Fibroblast of mammary gland (primary cell): ENCODE results near the gene AKR1B1.

Source experiments
- DNase-seq: peaks from one replicate; pipeline ENCODE4 v3.0.0-alpha.2; 2010; ENCODE audit warnings: low read depth
- H3K4me3 ChIP-seq: 2 replicates; pipeline ENCODE4 v1.5.1; 2011; ENCODE audit warnings: low read depth, mild to moderate bottlenecking, low read length, moderate library complexity; ENCODE audit not compliant: control insufficient read depth
- TF ChIP-seq, protein P1 (sequence below): conservative IDR thresholded peaks from 2 replicates; pipeline ENCODE4 v1.5.1; 2011; ENCODE audit warnings: low read depth, low read length, inconsistent platforms; ENCODE audit not compliant: control insufficient read depth, insufficient read depth

Gene AKR1B1

DNA sequence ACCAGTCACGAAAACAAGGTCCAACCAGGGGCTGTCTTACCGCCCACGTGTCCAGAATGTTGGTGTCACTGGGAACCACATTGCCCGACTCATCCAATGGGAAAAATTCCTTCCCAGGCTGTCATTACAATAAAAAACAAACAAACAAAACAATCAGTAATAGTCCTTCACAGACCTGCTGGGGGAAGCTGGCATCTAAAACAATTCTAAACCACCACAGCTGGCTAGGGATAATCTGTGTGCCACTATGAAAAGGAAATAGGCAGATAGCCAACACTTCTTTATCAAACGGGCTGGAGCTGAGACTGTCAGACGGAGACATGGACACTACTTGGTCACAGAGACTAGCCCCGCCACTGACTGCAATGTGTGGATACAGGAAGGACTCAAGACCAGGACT is 9.2 kb downstream of the AKR1B1 start:
- TF ChIP-seq, protein P1, sequence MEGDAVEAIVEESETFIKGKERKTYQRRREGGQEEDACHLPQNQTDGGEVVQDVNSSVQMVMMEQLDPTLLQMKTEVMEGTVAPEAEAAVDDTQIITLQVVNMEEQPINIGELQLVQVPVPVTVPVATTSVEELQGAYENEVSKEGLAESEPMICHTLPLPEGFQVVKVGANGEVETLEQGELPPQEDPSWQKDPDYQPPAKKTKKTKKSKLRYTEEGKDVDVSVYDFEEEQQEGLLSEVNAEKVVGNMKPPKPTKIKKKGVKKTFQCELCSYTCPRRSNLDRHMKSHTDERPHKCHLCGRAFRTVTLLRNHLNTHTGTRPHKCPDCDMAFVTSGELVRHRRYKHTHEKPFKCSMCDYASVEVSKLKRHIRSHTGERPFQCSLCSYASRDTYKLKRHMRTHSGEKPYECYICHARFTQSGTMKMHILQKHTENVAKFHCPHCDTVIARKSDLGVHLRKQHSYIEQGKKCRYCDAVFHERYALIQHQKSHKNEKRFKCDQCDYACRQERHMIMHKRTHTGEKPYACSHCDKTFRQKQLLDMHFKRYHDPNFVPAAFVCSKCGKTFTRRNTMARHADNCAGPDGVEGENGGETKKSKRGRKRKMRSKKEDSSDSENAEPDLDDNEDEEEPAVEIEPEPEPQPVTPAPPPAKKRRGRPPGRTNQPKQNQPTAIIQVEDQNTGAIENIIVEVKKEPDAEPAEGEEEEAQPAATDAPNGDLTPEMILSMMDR: no peak
- peak; percentile 60 for DNase-seq
- no peak overlapping the region for H3K4me3 ChIP-seq

DNA sequence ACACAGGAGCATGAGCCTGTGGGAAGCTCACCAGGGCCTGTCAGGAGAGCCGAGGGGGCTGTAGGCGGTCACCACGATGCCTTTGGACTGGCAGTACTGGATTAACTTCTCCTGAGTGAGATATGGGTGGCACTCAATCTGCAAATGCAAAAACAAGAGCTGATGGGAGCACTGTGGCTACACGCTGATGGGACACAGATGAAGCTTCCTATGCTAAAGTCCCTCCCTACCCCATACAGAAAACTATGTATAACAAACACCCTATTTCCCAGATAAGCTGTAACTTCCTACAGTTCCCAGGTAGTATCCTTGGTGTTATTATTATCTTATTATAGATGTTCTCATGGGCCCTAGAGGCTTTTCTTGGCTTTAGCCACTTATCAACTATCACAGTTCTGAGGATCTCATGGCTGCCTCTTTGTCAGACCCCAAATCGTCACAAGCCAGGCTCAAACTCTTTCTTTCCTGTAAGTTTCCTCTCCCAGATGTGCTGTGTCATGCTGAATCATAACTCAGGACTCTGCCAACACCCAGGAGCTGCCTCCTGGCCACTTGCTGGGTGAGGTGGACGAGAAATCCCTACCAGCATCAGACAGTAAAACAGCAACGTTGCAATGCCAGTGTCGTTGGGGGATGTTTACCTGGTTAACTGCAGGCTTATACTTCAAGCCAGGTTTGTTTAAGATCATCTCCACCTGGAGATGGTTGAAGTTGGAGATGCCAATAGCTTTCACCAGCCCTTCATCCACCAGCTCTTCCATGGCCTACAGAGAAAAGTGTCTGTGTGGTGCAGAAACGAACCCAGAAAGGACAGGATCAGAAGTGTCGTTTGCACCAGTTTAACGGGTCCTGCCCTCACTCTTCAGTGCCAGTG is 10.3 kb downstream of the AKR1B1 start:
- peak; percentile 95 for DNase-seq
- TF ChIP-seq, protein P1: no peak
- no peak overlapping the region for H3K4me3 ChIP-seq

- no peak for DNase-seq
- TF ChIP-seq, protein P1: no peak
- H3K4me3 ChIP-seq: no peak overlapping the region
Observed at GRCh38 chr7:134447383-134447782, 11.5 kb downstream of the AKR1B1 start.

- H3K4me3 ChIP-seq: no peak overlapping the region
- DNase-seq: no peak
- TF ChIP-seq, protein P1: no peak
Observed at GRCh38 chr7:134446923-134447322, 12.0 kb downstream of the AKR1B1 start.

DNA sequence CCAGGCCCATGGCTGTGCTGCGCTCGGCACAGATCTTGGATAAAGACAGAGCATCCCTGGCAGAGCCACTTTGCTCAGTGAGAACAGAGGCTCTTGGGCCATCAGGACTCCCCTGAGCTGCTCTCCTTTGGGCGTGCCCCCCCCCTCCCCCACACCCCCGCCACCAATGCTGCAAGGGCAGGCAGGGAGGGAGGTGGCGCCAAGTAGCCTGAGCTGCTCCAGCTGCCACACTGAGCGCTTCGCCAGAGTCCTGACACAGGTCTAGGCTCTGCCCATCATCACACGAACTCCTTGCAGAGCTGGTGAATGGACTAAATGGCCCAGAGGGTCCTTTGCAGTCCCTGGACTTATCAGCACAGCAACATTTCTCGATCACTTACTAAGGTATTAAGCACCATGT is 12.5 kb downstream of the AKR1B1 start:
- TF ChIP-seq, protein P1: no peak

GRCh38 chr7:134444961-134445315 is 14.0 kb downstream of the AKR1B1 start:
- no peak overlapping the region for H3K4me3 ChIP-seq
- TF ChIP-seq, protein P1: no peak
- no peak for DNase-seq

More for the DNA sequence above, 12.5 kb downstream of the AKR1B1 start:
- no peak for DNase-seq
- no peak overlapping the region for H3K4me3 ChIP-seq
